ENCODE results near the gene USP24. TPM values are rescaled to one million over a fixed set of nuclear protein-coding genes. Genes with fewer than 3 reads are reported as not detected.

Gene USP24
- total and polyA plus RNA-seq, 7 experiments from 2014 or later: 4.7 to 91.4 (median 71.7) TPM

DNA sequence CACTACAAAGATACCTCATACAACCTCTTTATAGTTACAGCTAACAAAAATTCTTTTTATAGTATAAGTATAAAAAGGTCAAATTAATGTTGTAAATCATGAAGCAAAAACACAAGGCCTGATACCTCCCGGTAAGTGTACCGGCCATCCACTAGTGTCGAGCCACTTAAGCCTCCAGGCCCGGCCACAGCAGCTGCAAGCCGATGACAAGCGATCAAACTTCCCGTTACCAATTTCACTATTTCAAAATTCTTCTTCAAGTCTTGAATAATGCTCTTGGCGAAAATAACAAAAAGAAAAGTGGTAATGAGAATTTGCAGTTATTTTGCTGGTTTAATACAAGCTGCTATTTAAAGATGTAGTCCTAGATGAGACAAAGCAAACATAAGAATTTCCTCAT, 67.6 kb downstream of the USP24 start:
- H3K36me3 ChIP-seq (ENCODE audit: control insufficient read depth in 2 of 3, insufficient read depth in 3 of 3, low read length in 3 of 3): peaks cover 15 to 36% (median 25%) of the 10 kb centered on the region in 3 experiments
- H3K27ac Mint-ChIP-seq: peak overlapping the region in 2 of 9 donors; percentile 43 to 45
- H3K36me3 Mint-ChIP-seq: peaks cover 5 to 33% (median 20%) of the 10 kb centered on the region in 5 donors

DNA sequence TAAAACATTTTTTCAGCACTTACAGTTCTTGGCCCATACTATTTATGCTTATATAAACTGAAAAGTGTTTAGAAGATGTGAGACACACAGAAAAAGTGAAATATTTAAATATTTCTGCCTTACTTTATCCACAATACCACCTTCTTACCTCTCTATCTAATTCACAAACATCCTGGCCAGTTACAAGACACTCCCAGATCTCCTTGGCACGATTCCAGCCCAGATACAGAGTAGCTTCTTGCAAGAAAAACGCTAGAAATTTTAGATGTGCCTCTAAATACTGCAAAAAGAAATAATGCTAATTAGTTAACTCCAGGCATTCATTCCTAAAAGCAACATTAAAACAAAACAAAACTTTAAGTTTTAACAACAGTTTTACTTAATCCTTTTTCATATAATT, 68.4 kb downstream of the USP24 start:
- Mint-ChIP-seq H3K4me1 (peaks cover 7 to 21% (median 16%) of the 10 kb centered on the region in 7 donors), H3K36me3 (peaks cover 5 to 33% (median 20%) of the 10 kb centered on the region in 5 donors), H3K9me3 (no peaks in the 10 kb centered on the region), H3K4me3 (no peak overlapping the region), H3K27me3 (no peaks in the 10 kb centered on the region), H3K27ac (peak overlapping the region in 7 of 9 donors; percentile 26 to 81 (median 63))
- no peak overlapping the region for H3K4me3 ChIP-seq (ENCODE audit: low read length)
- no peaks in the 10 kb centered on the region for H3K27me3 ChIP-seq (ENCODE audit: control insufficient read depth in 2 of 2, insufficient read depth in 2 of 2, low read length in 2 of 2)
- ChIA-PET POLR2A (interaction anchor here (0.7 kb wide), 1 partner anchor 871 kb away, joined by 3 read pairs; no protein-coding TSS in a partner anchor), CTCF (interaction anchor here (2.3 kb wide), 1 partner anchor 131 kb away, joined by 8 read pairs; no protein-coding TSS in a partner anchor)
- peaks cover 11 to 12% of the 10 kb centered on the region in 2 donors for H3K4me1 ChIP-seq (ENCODE audit: control insufficient read depth in 2 of 2, insufficient read depth in 2 of 2, low read length in 2 of 2)
- DNase-seq: peak in 2 of 9 donors; percentile 12 to 16
- no peaks in the 10 kb centered on the region for H3K9me3 ChIP-seq (ENCODE audit: control insufficient read depth in 2 of 3, low read length in 3 of 3)
- no peak for ATAC-seq
- peaks cover 15 to 42% (median 25%) of the 10 kb centered on the region in 3 experiments for H3K36me3 ChIP-seq (ENCODE audit: control insufficient read depth in 2 of 3, insufficient read depth in 3 of 3, low read length in 3 of 3)
- intact Hi-C loops (cut with micrococcal nuclease): loop anchor here in 1 of 2 donors (10.0 kb wide), 1 partner anchor 1558 kb away; no protein-coding TSS in a partner anchor
- H3K27ac ChIP-seq (ENCODE audit: low read depth, low read length): no peak overlapping the region

More for the DNA sequence above, 67.6 kb downstream of the USP24 start:
- peaks cover 8 to 28% (median 23%) of the 10 kb centered on the region in 7 donors for H3K4me1 Mint-ChIP-seq
- H3K9me3 Mint-ChIP-seq: no peaks in the 10 kb centered on the region
- H3K4me3 ChIP-seq (ENCODE audit: low read length): no peak overlapping the region
- intact Hi-C loops (cut with micrococcal nuclease): loop anchor here in 1 of 2 donors (10.0 kb wide), 1 partner anchor 1557 kb away; no protein-coding TSS in a partner anchor
- H3K27me3 Mint-ChIP-seq: no peaks in the 10 kb centered on the region
- H3K9me3 ChIP-seq (ENCODE audit: control insufficient read depth in 2 of 3, low read length in 3 of 3): no peaks in the 10 kb centered on the region
- H3K27me3 ChIP-seq (ENCODE audit: control insufficient read depth in 2 of 2, insufficient read depth in 2 of 2, low read length in 2 of 2): no peaks in the 10 kb centered on the region
- ATAC-seq (no peak), DNase-seq (no peak)
- ChIA-PET POLR2A (interaction anchor here (0.7 kb wide), 1 partner anchor 29 kb away, joined by 4 read pairs; no protein-coding TSS in a partner anchor), CTCF (interaction anchor here (1.3 to 2.3 kb wide), 3 partner anchors 66 to 135 kb away, joined by 3 to 8 read pairs (median 4); no protein-coding TSS in a partner anchor)
- no peak overlapping the region for H3K27ac ChIP-seq (ENCODE audit: low read depth, low read length)
- no peak overlapping the region for H3K4me3 Mint-ChIP-seq
- H3K4me1 ChIP-seq (ENCODE audit: control insufficient read depth in 2 of 2, insufficient read depth in 2 of 2, low read length in 2 of 2): peaks cover 16 to 19% of the 10 kb centered on the region in 2 donors

DNA sequence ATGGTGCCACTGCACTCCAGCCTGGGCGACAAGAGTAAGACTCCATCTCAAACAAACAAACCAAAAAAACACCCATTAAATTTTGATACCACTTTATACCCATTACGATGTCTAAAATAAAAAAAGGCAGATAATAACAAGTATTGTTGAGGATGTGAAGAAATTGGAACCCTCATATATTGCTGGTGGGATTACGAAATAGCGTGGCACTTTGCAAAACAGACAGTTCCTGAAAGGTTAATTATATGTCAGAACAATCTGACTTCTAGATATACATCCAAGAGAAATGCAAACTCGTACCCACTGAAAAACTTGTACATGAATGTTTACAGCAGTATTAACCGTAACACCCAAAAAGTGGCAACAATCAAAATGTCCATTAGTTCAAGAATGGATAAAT, 70.3 kb downstream of the USP24 start:
- Histone ChIP-seq H3K4me3 (ENCODE audit: low read length) (no peak overlapping the region), H3K27me3 (ENCODE audit: control insufficient read depth in 2 of 2, insufficient read depth in 2 of 2, low read length in 2 of 2) (no peaks in the 10 kb centered on the region), H3K9me3 (ENCODE audit: control insufficient read depth in 2 of 3, low read length in 3 of 3) (no peaks in the 10 kb centered on the region), H3K36me3 (ENCODE audit: control insufficient read depth in 2 of 3, insufficient read depth in 3 of 3, low read length in 3 of 3) (peaks cover 15 to 49% (median 30%) of the 10 kb centered on the region in 3 experiments), H3K27ac (ENCODE audit: low read depth, low read length) (no peak overlapping the region), H3K4me1 (ENCODE audit: control insufficient read depth in 2 of 2, insufficient read depth in 2 of 2, low read length in 2 of 2) (peaks cover 0 to 5% of the 10 kb centered on the region in 2 donors)
- intact Hi-C loops (cut with micrococcal nuclease): loop anchor here in 1 of 2 donors (10.0 kb wide), 1 partner anchor 1560 kb away; no protein-coding TSS in a partner anchor
- DNase-seq: no peak
- peak overlapping the region in 2 of 9 donors; percentile 24 to 54 for H3K27ac Mint-ChIP-seq
- no peaks in the 10 kb centered on the region for H3K27me3 Mint-ChIP-seq
- no peak overlapping the region for H3K4me3 Mint-ChIP-seq
- CTCF ChIA-PET: interaction anchor here (6.7 kb wide), 1 partner anchor 134 kb away, joined by 78 read pairs; no protein-coding TSS in a partner anchor
- peaks cover 5 to 30% (median 18%) of the 10 kb centered on the region in 5 donors for H3K36me3 Mint-ChIP-seq
- POLR2A ChIA-PET: no interaction called here
- H3K4me1 Mint-ChIP-seq: peaks cover 0 to 19% (median 11%) of the 10 kb centered on the region in 7 donors
- H3K9me3 Mint-ChIP-seq: no peaks in the 10 kb centered on the region
- ATAC-seq: no peak

DNA sequence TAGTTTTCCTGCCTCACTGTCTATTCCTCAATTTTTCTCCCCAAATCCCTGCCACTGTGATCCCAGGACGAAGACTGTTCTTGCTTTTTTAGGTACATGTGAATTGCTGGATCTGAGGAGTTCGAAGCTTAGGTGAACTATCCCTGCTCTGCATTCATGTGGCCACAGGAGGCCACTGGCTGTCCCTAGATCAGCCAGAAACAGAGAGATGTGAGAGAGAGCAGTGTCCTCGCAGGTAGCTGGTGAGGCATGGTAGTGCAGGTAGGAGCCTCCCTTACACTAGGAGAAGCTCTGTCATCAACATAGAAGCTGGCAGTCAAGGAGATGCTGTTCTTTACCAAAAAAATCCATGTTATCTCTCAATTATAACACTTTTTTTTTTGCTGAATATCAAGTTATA, 71.5 kb downstream of the USP24 start:
- CTCF ChIA-PET: interaction anchor here (0.6 to 6.7 kb wide), 6 partner anchors 9 to 135 kb away, joined by 3 to 78 read pairs (median 7); no protein-coding TSS in a partner anchor
- DNase-seq: peak in 4 of 9 donors; percentile 18 to 28 (median 24)
- intact Hi-C loops (cut with micrococcal nuclease): loop anchor here in 1 of 2 donors (10.0 kb wide), 1 partner anchor 1561 kb away; no protein-coding TSS in a partner anchor
- H3K36me3 ChIP-seq (ENCODE audit: control insufficient read depth in 2 of 3, insufficient read depth in 3 of 3, low read length in 3 of 3): peaks cover 15 to 49% (median 30%) of the 10 kb centered on the region in 3 experiments
- peaks cover 5 to 35% (median 23%) of the 10 kb centered on the region in 5 donors for H3K36me3 Mint-ChIP-seq
- peak overlapping the region in 8 of 9 donors; percentile 6 to 88 (median 42) for H3K27ac Mint-ChIP-seq
- no peak overlapping the region for H3K4me3 Mint-ChIP-seq
- H3K27ac ChIP-seq (ENCODE audit: low read depth, low read length): peak overlapping the region; percentile 21
- H3K27me3 Mint-ChIP-seq: no peaks in the 10 kb centered on the region
- no peak overlapping the region for H3K4me3 ChIP-seq (ENCODE audit: low read length)
- no peaks in the 10 kb centered on the region for H3K9me3 ChIP-seq (ENCODE audit: control insufficient read depth in 2 of 3, low read length in 3 of 3)
- POLR2A ChIA-PET: interaction anchor here (0.5 to 1.1 kb wide), 3 partner anchors 10 to 868 kb away, joined by 3 read pairs; no protein-coding TSS in a partner anchor
- H3K4me1 ChIP-seq (ENCODE audit: control insufficient read depth in 2 of 2, insufficient read depth in 2 of 2, low read length in 2 of 2): peaks cover 0 to 5% of the 10 kb centered on the region in 2 donors
- H3K27me3 ChIP-seq (ENCODE audit: control insufficient read depth in 2 of 2, insufficient read depth in 2 of 2, low read length in 2 of 2): no peaks in the 10 kb centered on the region
- no peaks in the 10 kb centered on the region for H3K9me3 Mint-ChIP-seq
- H3K4me1 Mint-ChIP-seq: peaks cover 0 to 19% (median 16%) of the 10 kb centered on the region in 7 donors
- peak; percentile 52 for ATAC-seq

DNA sequence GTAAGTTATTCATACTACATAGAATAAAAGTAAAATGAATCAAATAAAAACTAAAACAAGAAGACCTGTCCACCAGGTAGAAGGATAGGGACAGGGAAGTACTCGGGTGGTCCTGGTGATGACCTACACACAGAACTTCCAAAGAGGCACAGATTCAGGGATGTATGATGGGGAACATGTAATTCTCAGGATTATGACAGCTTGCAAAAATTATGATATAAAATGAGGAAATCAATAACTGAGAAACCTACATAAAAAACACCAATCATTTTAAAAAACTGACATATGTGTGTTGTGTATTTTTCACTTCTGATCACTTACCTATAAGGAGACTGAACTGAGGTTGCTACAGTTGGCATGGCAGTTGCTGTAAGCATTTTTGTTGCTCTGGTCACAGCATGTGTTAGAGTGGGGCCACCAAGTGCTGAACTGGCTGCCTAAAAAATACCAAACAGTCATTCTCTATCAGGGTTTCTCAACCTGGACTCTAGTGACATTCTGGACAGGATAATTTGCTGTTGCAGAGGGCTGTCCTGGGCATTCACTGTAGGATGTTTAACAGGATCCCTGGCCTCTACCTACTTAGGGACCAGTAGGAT, 73.8 kb downstream of the USP24 start:
- intact Hi-C loops (cut with micrococcal nuclease): loop anchor here in 1 of 2 donors (10.0 kb wide), 1 partner anchor 1563 kb away; no protein-coding TSS in a partner anchor
- no peaks in the 10 kb centered on the region for H3K9me3 Mint-ChIP-seq
- Histone ChIP-seq H3K4me3 (ENCODE audit: low read length) (no peak overlapping the region), H3K27ac (ENCODE audit: low read depth, low read length) (no peak overlapping the region), H3K36me3 (ENCODE audit: control insufficient read depth in 2 of 3, insufficient read depth in 3 of 3, low read length in 3 of 3) (peaks cover 31 to 69% (median 36%) of the 10 kb centered on the region in 3 experiments), H3K9me3 (ENCODE audit: control insufficient read depth in 2 of 3, low read length in 3 of 3) (no peaks in the 10 kb centered on the region), H3K4me1 (ENCODE audit: control insufficient read depth in 2 of 2, insufficient read depth in 2 of 2, low read length in 2 of 2) (peaks cover 0 to 5% of the 10 kb centered on the region in 2 donors), H3K27me3 (ENCODE audit: control insufficient read depth in 2 of 2, insufficient read depth in 2 of 2, low read length in 2 of 2) (no peaks in the 10 kb centered on the region)
- ATAC-seq: no peak
- peaks cover 5 to 29% (median 17%) of the 10 kb centered on the region in 5 donors for H3K36me3 Mint-ChIP-seq
- H3K27me3 Mint-ChIP-seq: no peaks in the 10 kb centered on the region
- H3K4me1 Mint-ChIP-seq: peaks cover 0 to 18% (median 12%) of the 10 kb centered on the region in 7 donors
- H3K27ac Mint-ChIP-seq: peak overlapping the region in 7 of 9 donors; percentile 58 to 87 (median 84)
- no peak for DNase-seq
- no peak overlapping the region for H3K4me3 Mint-ChIP-seq
- POLR2A ChIA-PET: no interaction called here
- CTCF ChIA-PET: interaction anchor here (0.6 to 6.7 kb wide), 7 partner anchors 10 to 142 kb away, joined by 3 to 78 read pairs (median 5); no protein-coding TSS in a partner anchor

DNA sequence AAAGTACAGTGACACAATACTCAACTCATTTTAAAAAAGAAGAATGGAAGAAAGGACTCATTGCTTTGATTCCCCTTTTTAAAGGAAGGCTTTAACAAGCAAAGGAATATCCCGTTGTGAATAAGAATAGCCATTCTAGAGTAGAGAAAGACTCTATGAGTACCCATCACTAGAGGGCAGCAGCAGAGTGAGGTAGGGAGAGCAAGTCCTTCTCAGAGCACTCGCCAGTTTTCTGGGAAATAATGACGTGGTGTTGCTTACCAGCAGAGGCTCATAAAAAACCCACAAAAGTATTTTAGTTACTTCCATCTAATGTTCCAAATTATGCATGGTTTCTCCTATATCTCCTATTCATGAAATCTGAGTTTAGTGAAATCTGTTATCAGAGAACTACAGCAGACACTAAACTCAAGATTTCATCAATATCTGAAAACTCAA, 74.6 kb downstream of the USP24 start:
- Histone ChIP-seq H3K4me3 (ENCODE audit: low read length) (no peak overlapping the region), H3K27me3 (ENCODE audit: control insufficient read depth in 2 of 2, insufficient read depth in 2 of 2, low read length in 2 of 2) (no peaks in the 10 kb centered on the region), H3K27ac (ENCODE audit: low read depth, low read length) (no peak overlapping the region), H3K4me1 (ENCODE audit: control insufficient read depth in 2 of 2, insufficient read depth in 2 of 2, low read length in 2 of 2) (peaks cover 0 to 5% of the 10 kb centered on the region in 2 donors), H3K36me3 (ENCODE audit: control insufficient read depth in 2 of 3, insufficient read depth in 3 of 3, low read length in 3 of 3) (peaks cover 35 to 72% (median 35%) of the 10 kb centered on the region in 3 experiments), H3K9me3 (ENCODE audit: control insufficient read depth in 2 of 3, low read length in 3 of 3) (no peaks in the 10 kb centered on the region)
- DNase-seq (peak in 8 of 9 donors; percentile 51 to 79 (median 71)), ATAC-seq (peak; percentile 97)
- Mint-ChIP-seq H3K27me3 (no peaks in the 10 kb centered on the region), H3K4me1 (peaks cover 0 to 18% (median 12%) of the 10 kb centered on the region in 7 donors), H3K9me3 (no peaks in the 10 kb centered on the region), H3K36me3 (peaks cover 5 to 22% (median 12%) of the 10 kb centered on the region in 5 donors), H3K27ac (peak overlapping the region in 8 of 9 donors; percentile 55 to 76 (median 65)), H3K4me3 (peak overlapping the region in 1 of 10 donors; percentile 53)
- intact Hi-C loops (cut with micrococcal nuclease): loop anchor here (1.0 to 10.0 kb wide), 6 partner anchors 11 to 1564 kb away; partner anchors contain the start of gene USP24 (in 1 of the 2)
- ChIA-PET CTCF (interaction anchor here (0.9 to 6.7 kb wide), 6 partner anchors 12 to 142 kb away, joined by 3 to 78 read pairs (median 4); no protein-coding TSS in a partner anchor), POLR2A (no interaction called here)

All from naive thymus-derived CD4-positive, alpha-beta T cell (primary cell).